GM19468 (cell line): ENCODE measurements around the gene CFAP99.

Experiments
- ATAC-seq: cut with Tn5 transposase; IDR thresholded peaks from one replicate; pipeline ENCODE4 v1.9.1; 2021; ENCODE audit warnings: mild to moderate bottlenecking, moderate library complexity, moderate number of reproducible peaks; ENCODE audit not compliant: unreplicated experiment; ENCODE audit errors: extremely low read depth

Gene CFAP99

GRCh38 chr4:2390146-2390545 is 28.6 kb upstream of the CFAP99 start:
- no peak for ATAC-seq

DNA sequence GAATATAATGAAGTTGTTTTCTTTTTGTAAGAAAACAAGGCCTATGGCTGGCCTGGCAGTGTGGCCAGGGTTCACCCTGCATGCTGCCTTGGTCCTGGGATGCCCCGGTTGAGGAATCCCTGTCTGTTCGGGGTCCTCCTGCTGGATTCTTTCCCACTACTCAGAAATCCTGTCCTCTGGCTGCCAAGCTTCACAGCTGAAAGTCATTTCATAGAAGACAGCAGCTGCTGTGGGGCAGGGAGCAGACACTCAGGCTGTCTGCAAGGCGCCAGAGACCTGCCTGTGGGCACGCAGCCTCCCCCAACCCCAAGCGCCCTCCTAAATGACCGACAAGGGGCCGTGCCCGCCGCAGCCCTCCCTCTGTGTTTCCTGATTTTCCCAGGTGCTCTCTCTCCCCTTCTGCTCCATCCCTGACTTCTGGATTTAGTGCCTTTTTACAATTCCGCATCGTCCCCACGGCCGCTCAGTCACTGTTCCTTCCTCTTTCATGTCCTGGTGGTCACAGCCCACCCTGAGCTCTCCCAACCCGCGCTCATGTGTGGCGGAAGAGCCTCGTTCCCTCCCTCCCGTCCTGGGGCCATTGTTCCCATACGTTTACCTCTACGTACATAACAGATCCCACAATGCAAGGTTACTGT is 27.9 kb upstream of the CFAP99 start:
- no peak for ATAC-seq

DNA sequence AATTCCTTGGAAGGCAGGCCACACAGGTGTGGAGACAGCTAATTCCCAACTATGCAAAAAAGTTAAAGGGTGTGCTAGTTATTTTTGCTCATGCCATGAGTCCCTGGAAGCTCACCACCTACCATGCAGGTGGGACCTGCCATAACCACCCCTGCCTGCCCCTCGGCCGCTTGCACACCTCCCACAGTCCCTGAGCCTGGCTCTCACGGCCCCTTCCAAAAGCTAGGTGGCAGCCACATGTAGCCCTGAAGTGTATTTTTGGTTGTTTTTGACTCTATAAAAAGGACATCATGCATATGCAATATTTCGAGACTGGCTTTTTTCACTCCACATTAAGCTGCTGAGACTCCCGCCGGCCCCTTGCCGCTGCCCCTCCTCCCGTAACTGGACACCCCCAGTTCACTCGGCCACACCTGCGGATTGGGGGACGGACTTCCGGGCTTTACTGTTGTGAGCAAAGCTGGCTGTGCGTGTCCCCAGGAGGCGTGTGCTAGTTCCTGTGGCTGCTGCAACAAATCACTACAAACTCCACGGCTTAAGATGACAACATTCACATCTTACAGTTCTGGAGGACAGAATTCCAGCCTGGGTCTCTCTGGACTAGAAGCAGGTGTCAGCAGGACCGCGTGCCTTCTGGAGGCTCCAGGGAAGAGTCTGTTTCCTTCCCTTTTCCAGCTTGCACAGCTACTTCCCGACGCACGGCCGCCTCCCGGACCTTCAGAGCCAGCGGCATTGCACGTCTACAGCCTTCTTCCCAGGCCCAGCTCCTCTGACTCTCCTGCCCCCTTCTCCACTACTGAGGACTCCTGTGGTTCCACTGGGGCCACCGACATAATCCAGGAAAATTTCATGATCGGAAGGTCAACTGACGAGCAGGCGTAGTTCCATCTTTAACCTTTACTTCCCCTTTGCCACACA is 25.1 kb upstream of the CFAP99 start:
- no peak for ATAC-seq

DNA sequence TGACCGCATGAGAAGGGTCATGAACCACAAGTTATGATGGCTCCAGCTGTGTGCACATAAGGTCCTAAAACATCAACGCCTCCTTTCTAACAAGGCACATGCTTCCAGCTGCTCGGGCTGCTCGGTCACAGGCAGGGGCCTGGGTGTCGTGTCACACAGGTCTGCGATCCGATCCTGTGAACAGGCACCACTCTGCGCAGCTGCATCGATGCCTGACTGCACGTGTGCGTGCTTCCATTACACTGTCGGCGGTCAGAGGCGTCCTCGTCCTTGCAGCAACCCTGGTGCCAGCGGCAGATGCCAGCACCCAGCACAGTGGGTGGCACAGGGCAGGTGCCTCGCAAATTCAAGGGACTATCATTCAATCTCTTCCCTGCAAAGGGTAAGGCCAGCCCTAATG is 24.2 kb upstream of the CFAP99 start:
- no peak for ATAC-seq

DNA sequence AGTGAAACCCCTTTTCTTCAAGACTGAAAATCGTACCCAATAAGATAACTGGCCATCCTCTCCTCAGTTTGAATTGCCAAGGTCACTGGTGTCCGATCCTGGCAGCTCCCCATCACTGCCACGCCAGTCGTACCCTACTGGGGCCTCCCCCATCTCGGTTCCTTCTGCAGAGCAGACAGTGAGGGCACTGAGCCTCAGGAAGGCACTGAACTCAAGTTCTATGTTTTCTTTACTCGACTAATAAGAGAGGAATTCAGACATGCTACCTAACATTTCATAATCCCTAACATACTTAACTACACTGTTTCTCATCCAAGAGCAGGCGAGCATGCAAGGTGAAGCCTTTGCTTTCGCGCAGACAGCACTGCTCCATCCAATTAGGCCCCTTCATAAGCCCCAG is 23.7 kb upstream of the CFAP99 start:
- no peak for ATAC-seq

- no peak for ATAC-seq
Observed at GRCh38 chr4:2395584-2395983, 23.2 kb upstream of the CFAP99 start.

DNA sequence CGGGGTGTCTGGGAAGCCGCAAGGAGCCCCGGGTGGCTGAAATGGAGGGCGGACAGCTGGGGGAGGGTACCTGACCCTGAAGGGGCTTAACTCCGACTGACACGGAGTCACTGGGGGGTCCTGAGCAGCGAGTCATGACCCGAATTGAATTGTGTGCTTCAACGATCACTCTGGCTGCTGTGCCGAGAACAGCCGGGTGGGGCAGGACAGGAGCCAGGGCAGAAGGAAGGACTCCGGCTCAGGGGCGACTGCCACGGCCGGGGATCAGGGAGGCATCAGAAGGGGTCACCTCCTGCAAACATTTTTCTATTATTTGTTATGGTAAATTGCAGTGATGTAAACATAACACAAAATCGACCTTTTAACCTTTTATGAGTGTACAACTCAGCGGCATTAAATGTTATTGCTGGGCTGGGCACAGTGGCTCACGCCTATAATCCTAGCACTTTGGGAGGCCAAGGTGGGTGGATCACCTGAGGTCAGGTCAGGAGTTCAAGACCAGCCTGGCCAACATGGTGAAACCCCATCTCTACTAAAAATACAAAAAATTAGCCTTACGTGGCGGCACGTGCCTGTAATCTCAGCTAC is 21.9 kb upstream of the CFAP99 start:
- ATAC-seq: no peak

GRCh38 chr4:2397596-2398379 is 21.0 kb upstream of the CFAP99 start:
- no peak for ATAC-seq

- ATAC-seq: no peak
Observed at GRCh38 chr4:2399216-2399615, 19.5 kb upstream of the CFAP99 start.

DNA sequence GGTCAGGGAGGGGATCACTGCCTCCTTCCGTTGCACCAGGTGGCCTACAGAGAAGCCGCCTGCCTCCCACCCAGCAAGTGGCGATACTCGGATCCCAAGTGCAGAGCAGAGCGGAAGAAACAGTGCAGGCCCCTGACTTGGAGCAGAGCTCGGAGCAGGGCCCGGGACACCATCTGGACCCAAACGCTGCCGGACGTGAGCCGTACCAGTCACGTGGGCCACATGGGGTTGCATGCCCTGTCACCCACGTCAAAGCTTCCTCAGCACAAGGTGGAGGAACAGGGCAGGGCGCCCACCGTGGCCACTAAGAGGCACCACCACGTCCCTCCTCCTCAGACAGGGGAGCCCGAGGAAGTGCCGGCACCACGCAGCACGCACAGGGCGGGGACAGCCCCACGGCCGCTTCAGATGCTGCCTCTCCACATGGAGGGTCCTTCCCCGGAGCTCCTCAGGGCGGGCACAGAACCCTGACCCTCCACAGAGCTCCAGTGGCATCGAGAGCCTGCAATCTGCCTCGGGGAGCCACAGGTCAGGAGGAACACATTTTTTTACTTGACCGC is 19.0 kb upstream of the CFAP99 start:
- no peak for ATAC-seq

DNA sequence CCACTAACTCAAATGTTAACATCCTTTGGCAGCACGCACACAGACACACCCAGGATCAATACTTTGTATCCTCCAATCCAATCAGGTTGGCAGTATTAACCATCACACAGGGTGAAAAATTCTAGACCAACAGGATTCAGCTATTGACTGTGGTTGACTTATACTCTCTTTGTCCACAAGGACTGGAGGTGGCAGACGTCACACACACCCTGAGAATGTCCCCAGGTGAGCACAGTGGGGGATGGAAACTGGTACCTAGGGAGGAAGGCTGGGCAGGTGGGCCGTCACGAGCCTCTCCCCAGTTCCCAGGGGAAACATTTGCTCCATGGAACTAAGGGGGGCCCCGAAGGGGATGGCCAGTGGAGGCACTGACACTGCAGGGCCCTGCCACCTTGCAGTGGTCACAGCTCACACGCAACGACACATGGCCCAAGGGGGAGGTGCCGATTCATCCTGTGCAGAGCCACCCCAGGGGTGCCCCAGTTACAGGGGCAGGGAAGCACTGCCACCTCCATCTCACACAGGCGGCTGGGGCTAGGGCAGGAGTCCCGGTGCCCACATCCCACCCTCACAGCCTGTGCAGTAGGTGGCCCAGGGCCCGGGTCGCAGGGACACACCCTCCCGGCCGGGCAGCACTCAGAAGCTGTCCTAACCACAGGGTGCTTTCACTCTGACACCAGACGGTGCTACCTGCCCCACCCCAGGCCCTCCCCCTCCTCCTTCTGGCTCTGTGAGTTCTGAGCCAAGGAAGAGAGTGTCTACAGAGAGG is 17.7 kb upstream of the CFAP99 start:
- no peak for ATAC-seq

- no peak for ATAC-seq
Observed at GRCh38 chr4:2401610-2401983, 17.2 kb upstream of the CFAP99 start.

GRCh38 chr4:2402048-2402842 is 16.5 kb upstream of the CFAP99 start:
- no peak for ATAC-seq

DNA sequence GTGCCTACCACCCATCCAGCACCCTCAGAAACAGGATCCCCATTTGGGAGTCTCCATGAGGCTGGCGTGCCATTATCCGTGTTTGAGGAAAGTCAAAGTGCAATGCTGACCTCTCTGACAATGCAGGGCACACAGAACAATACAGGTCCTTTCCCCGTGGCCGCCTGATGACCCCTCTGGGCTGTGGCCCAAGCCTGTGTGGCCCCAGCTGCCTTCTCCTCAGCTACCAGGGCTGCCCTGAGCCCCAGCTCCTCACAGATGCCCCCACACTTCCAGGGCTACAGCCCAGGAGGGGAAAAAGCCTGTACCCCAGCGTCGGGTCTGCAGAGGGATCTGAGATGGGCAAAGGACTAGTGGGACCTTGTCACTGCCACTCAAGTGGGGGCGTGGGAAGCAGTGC is 15.8 kb upstream of the CFAP99 start:
- no peak for ATAC-seq

DNA sequence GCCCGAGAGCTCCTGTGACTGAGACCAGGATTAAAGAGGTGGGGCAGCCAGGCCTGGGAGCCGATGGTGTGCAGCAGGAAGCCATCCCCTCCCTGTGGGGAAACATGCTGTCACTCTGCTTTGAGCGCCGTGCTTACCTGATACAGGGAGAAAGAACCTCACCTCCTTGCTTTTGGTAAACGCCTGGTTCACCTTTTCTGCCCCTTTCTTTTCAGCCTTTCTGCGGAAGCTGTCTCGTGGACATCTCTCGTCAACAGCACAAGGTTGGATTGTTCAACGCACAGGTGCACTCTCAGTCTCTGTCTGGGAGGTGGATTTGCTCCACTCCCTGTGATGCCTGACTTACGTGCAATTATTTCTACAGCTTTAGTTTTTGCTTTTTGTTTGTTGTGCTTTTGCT is 12.3 kb upstream of the CFAP99 start:
- ATAC-seq: no peak

GRCh38 chr4:2406920-2407319 is 11.8 kb upstream of the CFAP99 start:
- no peak for ATAC-seq

- no peak for ATAC-seq
Observed at GRCh38 chr4:2407991-2408342, 10.8 kb upstream of the CFAP99 start.

DNA sequence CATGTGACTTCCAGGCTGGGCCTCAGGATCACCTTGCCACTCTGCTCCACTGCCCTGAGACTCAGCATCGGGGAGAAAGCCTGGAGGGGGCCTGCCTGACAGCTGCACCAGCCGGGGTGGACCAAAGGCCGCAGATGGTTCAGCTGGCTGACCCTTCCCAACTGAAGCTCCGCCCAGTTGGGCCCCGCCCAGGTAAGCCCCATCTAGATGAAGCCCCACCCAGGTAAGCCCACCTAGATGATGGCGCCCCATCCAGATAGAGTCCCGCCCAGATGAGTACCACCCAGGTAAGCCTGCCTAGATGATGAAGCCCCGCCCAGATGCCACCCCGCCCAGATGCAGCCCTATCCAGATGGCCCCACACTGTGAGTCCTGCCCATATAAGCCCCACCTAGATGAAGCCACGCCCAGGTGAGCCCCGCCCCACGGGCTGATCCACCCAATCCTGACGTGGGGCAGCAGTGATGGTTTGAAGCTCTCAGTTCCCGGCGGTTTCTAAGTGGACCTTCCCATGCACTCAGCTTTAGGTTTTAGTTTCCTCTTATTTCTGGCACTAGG is 10.3 kb upstream of the CFAP99 start:
- no peak for ATAC-seq

DNA sequence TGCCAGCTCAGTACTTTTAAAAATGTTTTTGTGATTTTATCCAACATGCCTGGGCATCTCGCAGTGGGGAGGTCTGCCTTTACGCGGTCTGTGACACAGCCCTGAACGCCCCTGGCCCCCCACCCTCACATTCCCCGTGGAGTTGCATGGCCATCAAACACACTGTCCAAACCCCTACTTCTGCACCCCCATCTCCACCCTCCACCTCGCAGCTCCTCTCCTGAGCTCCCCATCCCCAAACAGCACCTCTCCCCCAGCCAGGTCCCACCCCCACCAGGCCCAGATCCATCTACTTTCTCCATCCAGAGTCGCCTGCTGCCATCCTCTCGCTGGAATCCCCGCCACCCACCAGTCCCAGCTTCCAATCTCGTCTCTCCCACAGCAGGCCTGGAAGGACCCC is 9.8 kb upstream of the CFAP99 start:
- ATAC-seq: no peak
